Astrocyte of the cerebellum (primary cell): ENCODE measurements around the gene PRSS38.

Source experiments
- DNase-seq: peaks from one replicate; pipeline ENCODE4 v3.0.0-alpha.2; 2011; ENCODE audit warnings: low read depth
- H3K4me3 ChIP-seq: 2 replicates; pipeline ENCODE4 v1.5.1; 2011; ENCODE audit warnings: mild to moderate bottlenecking, low read depth, low read length, moderate library complexity
- in situ Hi-C: cut with HindIII; loops from 2 replicates; pipeline ENCODE4 v1.10.0; 2017; ENCODE audit warnings: low sequenced_read_pairs
- TF ChIP-seq, protein P1 (sequence below): IDR thresholded peaks from 2 replicates; pipeline ENCODE4 v1.5.1; 2012; ENCODE audit warnings: low read length, low read depth, moderate library complexity, mild to moderate bottlenecking; ENCODE audit errors: missing control alignments

PRSS38 gene

DNA sequence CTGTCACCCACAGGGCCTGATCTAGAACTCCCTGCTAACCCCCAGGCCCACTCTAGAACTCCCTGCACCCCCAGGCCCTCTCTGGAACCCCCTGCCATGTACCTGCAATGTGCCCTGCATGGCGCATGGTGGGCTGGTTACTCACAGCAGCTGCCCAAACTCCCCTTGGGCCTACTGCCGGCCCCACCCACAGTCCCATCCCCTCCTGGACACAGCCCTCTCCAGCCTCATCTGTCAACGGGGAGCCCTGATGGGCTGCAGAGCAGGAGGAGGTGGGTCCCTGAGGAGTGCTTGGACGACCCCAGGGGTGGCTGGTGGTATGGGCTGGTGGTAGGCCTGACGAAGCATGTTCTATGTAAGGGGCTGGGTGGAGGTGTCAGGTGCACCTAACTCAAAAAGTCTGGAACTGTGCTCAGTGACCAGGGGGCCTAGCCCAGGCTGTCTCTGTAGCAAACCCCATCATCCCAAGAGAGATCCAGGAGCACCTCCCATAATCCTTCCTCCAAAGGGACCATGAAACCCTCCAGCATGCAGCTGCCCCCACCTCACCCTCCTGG lies 19.0 kb upstream of the PRSS38 start:
- no peak for DNase-seq
- TF ChIP-seq, protein P1, sequence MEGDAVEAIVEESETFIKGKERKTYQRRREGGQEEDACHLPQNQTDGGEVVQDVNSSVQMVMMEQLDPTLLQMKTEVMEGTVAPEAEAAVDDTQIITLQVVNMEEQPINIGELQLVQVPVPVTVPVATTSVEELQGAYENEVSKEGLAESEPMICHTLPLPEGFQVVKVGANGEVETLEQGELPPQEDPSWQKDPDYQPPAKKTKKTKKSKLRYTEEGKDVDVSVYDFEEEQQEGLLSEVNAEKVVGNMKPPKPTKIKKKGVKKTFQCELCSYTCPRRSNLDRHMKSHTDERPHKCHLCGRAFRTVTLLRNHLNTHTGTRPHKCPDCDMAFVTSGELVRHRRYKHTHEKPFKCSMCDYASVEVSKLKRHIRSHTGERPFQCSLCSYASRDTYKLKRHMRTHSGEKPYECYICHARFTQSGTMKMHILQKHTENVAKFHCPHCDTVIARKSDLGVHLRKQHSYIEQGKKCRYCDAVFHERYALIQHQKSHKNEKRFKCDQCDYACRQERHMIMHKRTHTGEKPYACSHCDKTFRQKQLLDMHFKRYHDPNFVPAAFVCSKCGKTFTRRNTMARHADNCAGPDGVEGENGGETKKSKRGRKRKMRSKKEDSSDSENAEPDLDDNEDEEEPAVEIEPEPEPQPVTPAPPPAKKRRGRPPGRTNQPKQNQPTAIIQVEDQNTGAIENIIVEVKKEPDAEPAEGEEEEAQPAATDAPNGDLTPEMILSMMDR = no peak

DNA sequence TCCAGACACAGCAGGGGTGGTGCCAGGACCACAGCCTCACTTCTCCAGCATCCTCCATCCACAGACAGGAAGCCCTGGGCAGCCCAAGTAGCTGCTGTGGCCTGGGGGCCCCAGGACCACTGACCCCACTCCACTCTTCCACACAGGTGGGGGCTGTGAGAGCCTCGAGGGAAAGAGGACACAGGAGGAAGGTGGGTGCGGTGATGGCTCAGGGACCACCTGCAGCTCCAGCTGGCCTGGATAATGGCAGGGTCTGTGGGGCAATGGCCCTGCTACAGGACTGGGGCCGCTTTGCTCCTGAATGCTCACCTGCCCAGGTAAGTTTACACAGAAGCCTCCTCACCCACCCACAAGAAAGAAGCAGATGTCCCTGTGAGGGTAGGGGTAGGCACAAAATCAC lies 18.3 kb upstream of the PRSS38 start:
- no peak overlapping the region for H3K4me3 ChIP-seq
- in situ Hi-C loops = no loop called here
- TF ChIP-seq, protein P1 = no peak
- DNase-seq = no peak

More for the DNA sequence above, 19.0 kb upstream of the PRSS38 start:
- in situ Hi-C loops = no loop called here
- no peak overlapping the region for H3K4me3 ChIP-seq

GRCh38 chr1:227797625-227798024 lies 17.9 kb upstream of the PRSS38 start:
- in situ Hi-C loops = no loop called here
- TF ChIP-seq, protein P1 = no peak
- H3K4me3 ChIP-seq = no peak overlapping the region

DNA sequence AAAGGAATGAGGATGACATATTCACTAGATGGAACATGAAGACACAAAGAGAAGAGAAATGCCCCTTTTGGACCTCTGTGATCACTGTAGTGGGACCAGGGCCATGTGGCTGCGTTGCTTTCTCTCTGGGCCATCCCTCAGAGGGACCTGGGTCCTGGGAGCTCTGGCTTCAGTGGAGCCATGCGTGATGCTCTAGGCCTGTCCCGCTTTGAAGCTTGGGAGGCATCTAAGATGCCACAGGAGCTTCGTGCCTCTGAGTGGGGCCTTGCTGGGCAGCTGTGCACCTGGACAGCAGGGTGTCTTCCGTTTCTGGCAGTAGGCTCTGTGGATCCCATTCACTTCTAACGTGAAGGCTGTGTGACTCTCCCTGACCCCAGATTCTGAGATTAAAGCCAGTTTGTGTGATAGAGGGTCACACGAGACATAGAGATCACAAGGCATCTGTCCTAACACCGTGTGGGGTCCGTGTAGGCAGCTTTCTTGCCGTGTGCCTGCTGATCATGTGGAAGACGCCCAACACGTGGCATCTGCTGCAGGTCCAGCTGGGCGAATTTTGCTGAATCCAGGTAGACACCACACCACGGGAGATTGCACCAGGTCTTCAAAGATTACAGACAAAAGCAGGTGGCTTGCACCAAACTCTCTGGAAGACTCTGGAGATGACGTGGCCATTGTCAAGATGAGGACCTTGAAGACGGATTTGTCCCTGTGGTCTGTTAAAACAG lies 17.2 kb upstream of the PRSS38 start:
- in situ Hi-C loops = no loop called here
- TF ChIP-seq, protein P1 = no peak
- DNase-seq = no peak
- no peak overlapping the region for H3K4me3 ChIP-seq

More at GRCh38 chr1:227797625-227798024, 17.9 kb upstream of the PRSS38 start:
- DNase-seq = no peak

DNA sequence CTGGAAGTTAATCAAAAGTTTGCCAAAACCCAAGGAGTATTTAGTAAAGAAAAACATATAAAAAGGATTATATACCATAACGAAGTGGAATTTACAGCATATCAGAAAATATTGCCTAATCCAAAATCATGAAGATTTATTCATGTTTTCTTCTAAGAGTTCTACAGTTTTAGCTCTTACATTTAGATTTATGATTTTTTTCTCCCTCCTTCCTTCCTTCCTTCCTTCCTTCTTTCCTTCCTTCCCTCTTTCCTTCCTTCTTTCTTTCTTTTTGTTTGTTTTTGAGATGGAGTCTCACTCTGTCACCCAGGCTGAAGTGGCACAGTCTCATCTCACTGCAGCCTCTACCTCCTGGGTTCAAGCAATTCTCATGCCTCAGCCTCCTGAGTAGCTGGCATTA lies 15.7 kb upstream of the PRSS38 start:
- in situ Hi-C loops = no loop called here
- no peak for DNase-seq
- H3K4me3 ChIP-seq = no peak overlapping the region
- TF ChIP-seq, protein P1 = no peak

DNA sequence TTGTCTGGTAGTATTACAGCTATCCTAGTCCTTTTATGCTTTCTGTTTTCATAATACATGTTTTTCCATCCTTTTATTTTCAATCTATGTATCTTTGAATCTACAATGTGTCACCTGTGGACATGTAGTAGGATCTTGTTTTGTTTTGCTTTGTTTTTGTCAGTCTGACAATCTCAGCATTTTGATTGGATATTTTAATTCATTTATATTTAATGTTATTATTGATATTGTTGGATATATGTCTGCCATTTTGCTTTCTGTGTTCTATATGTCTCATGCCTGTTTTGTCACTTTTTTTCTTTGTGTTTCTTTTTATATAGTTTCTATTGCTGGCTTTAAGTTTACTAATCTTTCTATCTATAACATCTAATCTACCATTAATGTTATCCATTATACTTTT lies 11.5 kb upstream of the PRSS38 start:
- TF ChIP-seq, protein P1 = no peak
- DNase-seq = no peak
- in situ Hi-C loops = no loop called here
- H3K4me3 ChIP-seq = no peak overlapping the region
